Stomach (tissue), 9 donors: ENCODE data around the gene BCL11B. TPM values are rescaled to one million over a fixed set of nuclear protein-coding genes. Genes with fewer than 3 reads are reported as not detected.

Experiments used
- DNase-seq, 2 donors: peaks; one replicate each; pipeline versions ENCODE4 v3.0.0 to v3.0.0-alpha.2; 2013 to 2019
- H3K27ac ChIP-seq, 5 donors: fragments of 200-600 bp in 4 of 5; sonication (generic) in 4 of 5; one replicate each; pipeline ENCODE4 v1.5.1; 2013 to 2019; ENCODE audit warnings: mild to moderate bottlenecking in 1 of 5, moderate library complexity in 1 of 5
- H3K27me3 ChIP-seq, 3 donors: fragments of 200-600 bp; sonication (generic); one replicate each; pipeline ENCODE4 v1.5.1; 2017 to 2019; ENCODE audit warnings: mixed run types in 1 of 3
- H3K36me3 ChIP-seq, 4 donors: fragments of 200-600 bp; sonication (generic); 1 replicate in 3 of 4; 2 replicates in 1 of 4; pipeline ENCODE4 v1.5.1; 2016 to 2019
- H3K4me1 ChIP-seq, 4 donors: fragments of 200-600 bp; sonication (generic); one replicate each; pipeline ENCODE4 v1.5.1; 2016 to 2019
- H3K4me3 ChIP-seq, 4 donors: fragments of 200-600 bp; sonication (generic) in 3 of 4; one replicate each; pipeline ENCODE4 v1.5.1; 2016 to 2019; ENCODE audit warnings: mild to moderate bottlenecking in 1 of 4
- H3K9me3 ChIP-seq, 4 donors: fragments of 200-600 bp; sonication (generic); one replicate each; pipeline ENCODE4 v1.5.1; 2016 to 2019
- EP300 ChIP-seq: sonication (generic); formaldehyde crosslinking; IDR thresholded peaks from one replicate; pipeline ENCODE4 v1.6.1; 2017; ENCODE audit warnings: antibody characterized with exemption
- POLR2A ChIP-seq, 4 donors: fragments of 450-650 bp; IDR thresholded peaks; one replicate each; pipeline ENCODE4 v1.6.1; 2016; ENCODE audit warnings: antibody characterized with exemption in 4 of 4, control low read depth in 2 of 4, mild to moderate bottlenecking in 1 of 4, moderate library complexity in 1 of 4
- POLR2AphosphoS5 ChIP-seq, 3 donors: sonication (generic); formaldehyde crosslinking; IDR thresholded peaks; one replicate each; pipeline ENCODE4 v1.6.1; 2016; ENCODE audit warnings: antibody characterized with exemption in 3 of 3
- WGBS, 5 donors: extraction: QIAGEN DNeasy Blood & Tissue Kit in 3 of 5; methylation state at CpG; one replicate each; pipeline versions ENCODE4 v1.1.5 to v1.1.7; 2013 to 2018; 5-methylcytosine and 5-hydroxymethylcytosine counted together
- intact Hi-C: fragments of 100-400 bp; cut with DNase I; formaldehyde crosslinking; loops from one replicate; pipeline ENCODE4 v1.15.1; 2023; ENCODE audit warnings: low total_unique reads
- polyA plus RNA-seq, 3 donors: library from polyadenylated mRNA; stranded (reverse); fragments of 200-250 nt; gene quantifications; one replicate each; pipeline ENCODE4 v1.2.3, GENCODE V29; 2013
- total RNA-seq, 5 donors: library from RNA; depleted of rRNA; stranded (reverse); fragments of >200 nt; gene quantifications; one replicate each; pipeline versions ENCODE4 v1.1.0 to v1.2.3, GENCODE V29; 2014 to 2016
- TF ChIP-seq, protein P1 (sequence below), 7 experiments: fragments of 450-650 bp in 4 of 7; fragments of 200-600 bp in 3 of 7; sonication (generic) in 3 of 7; IDR thresholded peaks; one replicate each; pipeline ENCODE4 v1.5.1; 2016 to 2019; ENCODE audit warnings: antibody characterized with exemption in 7 of 7, control low read depth in 2 of 7, mild to moderate bottlenecking in 1 of 7
- donor health status: healthy with polysubstance abuse.
- donor health status: Bipolar disorder and iron deficiency.
- donor health status: healthy.

Gene BCL11B
- total and polyA plus RNA-seq, 8 donors: 0.15 to 9.6 (median 1.3) TPM; not detected in 1

DNA sequence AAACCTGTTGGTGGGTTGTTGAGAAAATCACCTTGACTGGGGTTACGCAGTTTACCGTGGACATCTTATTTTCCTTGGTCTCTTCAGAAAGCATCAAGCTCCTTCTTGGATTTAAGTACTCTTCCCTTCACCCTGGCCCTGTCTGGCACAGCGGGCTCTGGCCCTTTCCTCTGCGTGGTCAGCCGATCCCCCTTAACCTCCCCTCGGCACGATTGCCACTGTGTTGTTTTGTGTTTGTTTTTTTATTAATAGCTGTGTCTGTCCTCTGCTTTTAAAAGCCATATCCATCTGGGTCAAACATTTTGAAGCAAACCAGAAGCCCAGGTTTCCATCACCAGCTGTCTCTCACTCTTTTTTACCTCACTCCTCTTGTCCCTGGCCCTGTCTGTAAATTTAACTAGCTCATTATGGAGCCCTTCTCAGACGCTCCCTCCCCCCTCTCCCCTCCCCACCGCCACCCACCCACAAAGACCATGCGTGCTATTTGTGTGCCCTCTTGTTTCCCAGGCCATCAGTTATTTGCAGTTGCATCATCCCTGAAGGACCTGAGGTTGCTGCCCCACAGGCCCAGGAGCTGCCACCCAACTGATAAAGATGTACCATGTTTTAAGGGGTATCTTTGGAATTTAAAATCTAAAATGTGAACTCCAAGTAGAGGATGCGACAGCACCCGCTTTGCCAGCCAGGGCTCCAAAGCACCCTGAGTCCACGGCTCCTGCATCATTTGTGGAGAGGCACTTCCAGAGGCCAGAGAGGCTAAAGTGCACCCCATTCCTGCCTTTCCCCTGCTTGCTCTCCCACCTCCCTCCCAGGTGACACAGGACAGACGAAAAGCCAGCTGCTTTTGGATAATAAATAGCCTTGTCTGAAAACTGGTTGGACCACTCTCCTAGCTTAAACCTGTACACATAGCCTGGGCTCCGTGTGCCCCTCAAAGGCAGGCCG is 3.9 kb downstream of the BCL11B start:
- H3K27ac ChIP-seq: peak overlapping the region in 4 of 5 donors; percentile 27 to 47 (median 40)
- intact Hi-C loops: no loop called here
- 30 to 44% (median 39%) methylated on average over 16 of the region's 16 CpGs for WGBS, 5 donors

GRCh38 chr14:99267381-99267780 is 4.6 kb downstream of the BCL11B start:
- no peak overlapping the region for H3K4me3 ChIP-seq
- peaks cover 36 to 100% (median 69%) of the 10 kb centered on the region in 3 donors for H3K27me3 ChIP-seq
- peaks cover 16 to 39% (median 32%) of the 10 kb centered on the region in 4 donors for H3K4me1 ChIP-seq
- H3K27ac ChIP-seq: peak overlapping the region in 1 of 5 donors; percentile 14
- H3K36me3 ChIP-seq: no peaks in the 10 kb centered on the region
- H3K9me3 ChIP-seq: no peaks in the 10 kb centered on the region
- intact Hi-C loops: no loop called here
- TF ChIP-seq, protein P1, sequence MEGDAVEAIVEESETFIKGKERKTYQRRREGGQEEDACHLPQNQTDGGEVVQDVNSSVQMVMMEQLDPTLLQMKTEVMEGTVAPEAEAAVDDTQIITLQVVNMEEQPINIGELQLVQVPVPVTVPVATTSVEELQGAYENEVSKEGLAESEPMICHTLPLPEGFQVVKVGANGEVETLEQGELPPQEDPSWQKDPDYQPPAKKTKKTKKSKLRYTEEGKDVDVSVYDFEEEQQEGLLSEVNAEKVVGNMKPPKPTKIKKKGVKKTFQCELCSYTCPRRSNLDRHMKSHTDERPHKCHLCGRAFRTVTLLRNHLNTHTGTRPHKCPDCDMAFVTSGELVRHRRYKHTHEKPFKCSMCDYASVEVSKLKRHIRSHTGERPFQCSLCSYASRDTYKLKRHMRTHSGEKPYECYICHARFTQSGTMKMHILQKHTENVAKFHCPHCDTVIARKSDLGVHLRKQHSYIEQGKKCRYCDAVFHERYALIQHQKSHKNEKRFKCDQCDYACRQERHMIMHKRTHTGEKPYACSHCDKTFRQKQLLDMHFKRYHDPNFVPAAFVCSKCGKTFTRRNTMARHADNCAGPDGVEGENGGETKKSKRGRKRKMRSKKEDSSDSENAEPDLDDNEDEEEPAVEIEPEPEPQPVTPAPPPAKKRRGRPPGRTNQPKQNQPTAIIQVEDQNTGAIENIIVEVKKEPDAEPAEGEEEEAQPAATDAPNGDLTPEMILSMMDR (IDR thresholded peaks at IDR 0.05): no peak
- WGBS, 5 donors: 44 to 61% (median 57%) methylated on average over 4 of the region's 4 CpGs
- no peak for DNase-seq

More for the DNA sequence above, 3.9 kb downstream of the BCL11B start:
- peak overlapping the region in 3 of 4 donors; percentile 9 to 45 (median 42) for H3K4me3 ChIP-seq
- no peaks in the 10 kb centered on the region for H3K36me3 ChIP-seq
- H3K4me1 ChIP-seq: peaks cover 24 to 46% (median 39%) of the 10 kb centered on the region in 4 donors
- peak in 1 of 2 donors; percentile 39 for DNase-seq
- TF ChIP-seq POLR2A (IDR thresholded peaks at IDR 0.05): no peak
- H3K9me3 ChIP-seq: no peaks in the 10 kb centered on the region
- peaks cover 39 to 100% (median 70%) of the 10 kb centered on the region in 3 donors for H3K27me3 ChIP-seq

- Histone ChIP-seq H3K36me3 (no peaks in the 10 kb centered on the region), H3K27ac (peak overlapping the region in 1 of 5 donors; percentile 8)
These were observed 5.5 kb downstream of the BCL11B start for GRCh38 chr14:99266181-99267178.

GRCh38 chr14:99265571-99265970 is 6.4 kb downstream of the BCL11B start:
- no peak for TF ChIP-seq POLR2A (IDR thresholded peaks at IDR 0.05)
- no peak for TF ChIP-seq POLR2AphosphoS5 (IDR thresholded peaks at IDR 0.05)
- TF ChIP-seq, protein P1 (IDR thresholded peaks at IDR 0.05): no peak
- no peak for TF ChIP-seq EP300
- no peaks in the 10 kb centered on the region for H3K36me3 ChIP-seq
- no peak overlapping the region for H3K4me3 ChIP-seq
- DNase-seq: no peak
- peaks cover 3 to 21% (median 17%) of the 10 kb centered on the region in 4 donors for H3K4me1 ChIP-seq
- intact Hi-C loops: no loop called here
- WGBS, 5 donors: 63 to 76% (median 69%) methylated on average over 10 of the region's 10 CpGs
- peaks cover 22 to 100% (median 56%) of the 10 kb centered on the region in 3 donors for H3K27me3 ChIP-seq
- peak overlapping the region in 2 of 5 donors; percentile 20 to 36 for H3K27ac ChIP-seq
- no peaks in the 10 kb centered on the region for H3K9me3 ChIP-seq

More at GRCh38 chr14:99266181-99267178, 5.5 kb downstream of the BCL11B start:
- intact Hi-C loops: no loop called here
- Histone ChIP-seq H3K4me3 (no peak overlapping the region), H3K9me3 (no peaks in the 10 kb centered on the region), H3K27me3 (peaks cover 29 to 100% (median 64%) of the 10 kb centered on the region in 3 donors), H3K4me1 (peaks cover 8 to 30% (median 24%) of the 10 kb centered on the region in 4 donors)
- TF ChIP-seq EP300 (no peak), POLR2A (IDR thresholded peaks at IDR 0.05) (no peak), POLR2AphosphoS5 (IDR thresholded peaks at IDR 0.05) (peak in 1 of 3 donors; percentile 17)
- TF ChIP-seq, protein P1 (IDR thresholded peaks at IDR 0.05): peak in 6 of 7 experiments; percentile 62 to 98 (median 95)
- DNase-seq: peak; percentile 79 to 94
- WGBS, 5 donors: 17 to 20% (median 19%) methylated on average over 31 of the region's 31 CpGs
